ENCODE data around the gene SCARF2. TPM values are rescaled to one million over a fixed set of nuclear protein-coding genes. Genes with fewer than 3 reads are reported as not detected.

Gene SCARF2
- total and polyA plus RNA-seq, 11 donors: 1.5 to 10.1 (median 2.8) TPM

DNA sequence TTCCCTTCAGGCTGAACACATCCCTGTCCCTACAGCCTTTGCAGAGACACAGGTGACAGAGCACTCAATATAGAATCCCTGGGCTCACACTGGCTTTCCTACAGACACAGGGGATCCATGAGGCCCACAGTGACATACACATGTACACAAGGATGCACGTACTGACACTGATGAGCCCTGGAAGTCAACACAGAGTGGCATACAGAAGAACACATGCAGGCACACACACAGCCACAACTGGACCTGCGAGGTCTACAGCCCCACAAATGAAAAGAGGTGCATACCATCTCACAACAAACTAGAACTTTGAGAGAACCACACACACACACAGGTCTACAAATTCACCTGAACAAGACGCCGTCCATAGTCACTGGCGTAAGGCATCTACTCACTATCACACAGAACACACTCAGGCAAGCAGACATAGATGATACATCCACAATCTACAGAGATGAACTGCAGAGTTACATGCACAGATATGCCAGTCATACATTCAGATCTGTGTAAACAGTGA, 47.2 kb downstream of the SCARF2 start:
- Histone ChIP-seq H3K27ac (no peak overlapping the region), H3K9me3 (no peaks in the 10 kb centered on the region), H3K36me3 (no peaks in the 10 kb centered on the region), H3K27me3 (peaks cover 0 to 10% (median under 1%) of the 10 kb centered on the region in 9 donors), H3K4me1 (peaks cover 0 to 17% (median 8%) of the 10 kb centered on the region in 12 donors), H3K4me3 (no peak overlapping the region)
- 81 to 91% (median 89%) methylated on average over 5 of the region's 5 CpGs for WGBS, 4 donors
- no peak for DNase-seq
- TF ChIP-seq POLR2A (IDR thresholded peaks at IDR 0.05): no peak
- ATAC-seq: no peak
- intact Hi-C loops (cut with DNase I): loop anchor here in 1 of 10 donors (5.0 kb wide), 1 partner anchor 68 kb away; the partner anchor contains the start of gene DGCR6L

- ATAC-seq: no peak
- Histone ChIP-seq H3K9me3 (no peaks in the 10 kb centered on the region), H3K36me3 (no peaks in the 10 kb centered on the region), H3K27ac (no peak overlapping the region), H3K4me3 (no peak overlapping the region), H3K27me3 (peaks cover 0 to 16% (median 3%) of the 10 kb centered on the region in 9 donors), H3K4me1 (peaks cover 0 to 6% (median 2%) of the 10 kb centered on the region in 12 donors)
- WGBS, 4 donors: 94 to 96% (median 95%) methylated on average over 5 to 6 of the region's 6 CpGs
- no peak for TF ChIP-seq POLR2A (IDR thresholded peaks at IDR 0.05)
- TF ChIP-seq CTCF (IDR thresholded peaks at IDR 0.05): no peak
- intact Hi-C loops (cut with DNase I): no loop called here
- DNase-seq: no peak
These were observed 48.3 kb downstream of the SCARF2 start for GRCh38 chr22:20389288-20389687.

- peaks cover 0 to under 1% (median 0%) of the 10 kb centered on the region in 12 donors for H3K4me1 ChIP-seq
- peaks cover 0 to 17% (median 3%) of the 10 kb centered on the region in 9 donors for H3K27me3 ChIP-seq
- ATAC-seq (no peak), DNase-seq (no peak)
- no peaks in the 10 kb centered on the region for H3K36me3 ChIP-seq
- no peaks in the 10 kb centered on the region for H3K9me3 ChIP-seq
- no peak overlapping the region for H3K27ac ChIP-seq
- intact Hi-C loops (cut with DNase I): no loop called here
- H3K4me3 ChIP-seq: no peak overlapping the region
- no peak for TF ChIP-seq POLR2A (IDR thresholded peaks at IDR 0.05)
- TF ChIP-seq CTCF (IDR thresholded peaks at IDR 0.05): no peak
These were observed 49.4 kb downstream of the SCARF2 start for GRCh38 chr22:20388200-20388599.

- Histone ChIP-seq H3K9me3 (no peaks in the 10 kb centered on the region), H3K27ac (no peak overlapping the region), H3K4me3 (no peak overlapping the region), H3K27me3 (peaks cover 0 to 17% (median 3%) of the 10 kb centered on the region in 9 donors), H3K4me1 (no peaks in the 10 kb centered on the region), H3K36me3 (no peaks in the 10 kb centered on the region)
- ATAC-seq (no peak), DNase-seq (no peak)
- intact Hi-C loops (cut with DNase I): no loop called here
- 80 to 83% (median 82%) methylated on average over 4 of the region's 4 CpGs for WGBS, 4 donors
- TF ChIP-seq POLR2A (IDR thresholded peaks at IDR 0.05) (no peak), CTCF (IDR thresholded peaks at IDR 0.05) (no peak)
These were observed 50.7 kb downstream of the SCARF2 start for GRCh38 chr22:20386972-20387371.

DNA sequence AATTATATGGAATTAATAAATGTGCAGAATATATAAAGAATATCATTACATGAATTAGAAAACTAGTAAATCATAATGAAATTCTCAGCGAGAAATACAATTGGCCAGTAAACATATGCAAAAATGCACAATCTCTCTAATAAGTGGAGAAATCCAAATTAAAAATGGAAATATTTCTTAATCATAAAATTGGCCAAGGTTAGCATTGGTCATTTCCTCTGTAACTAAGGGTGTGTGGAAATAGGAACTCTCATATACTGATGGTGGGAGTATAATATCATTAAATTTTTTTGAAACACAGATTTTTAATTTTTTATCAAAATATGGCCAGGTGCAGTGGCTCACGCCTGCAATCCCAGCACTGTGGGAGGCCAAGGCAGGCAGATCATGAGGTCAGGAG, 51.3 kb downstream of the SCARF2 start:
- no peaks in the 10 kb centered on the region for H3K9me3 ChIP-seq
- WGBS, 4 donors: 86 to 92% (median 89%) methylated on average over 2 of the region's 2 CpGs
- no peak for TF ChIP-seq POLR2A (IDR thresholded peaks at IDR 0.05)
- no peak for TF ChIP-seq CTCF (IDR thresholded peaks at IDR 0.05)
- intact Hi-C loops (cut with DNase I): no loop called here
- no peaks in the 10 kb centered on the region for H3K36me3 ChIP-seq
- no peak for DNase-seq
- H3K27ac ChIP-seq: no peak overlapping the region
- no peak for ATAC-seq
- H3K4me3 ChIP-seq: no peak overlapping the region
- H3K27me3 ChIP-seq: peaks cover 0 to 17% (median 3%) of the 10 kb centered on the region in 9 donors
- H3K4me1 ChIP-seq: no peaks in the 10 kb centered on the region
